GM12801 (cell line): ENCODE measurements around the gene OR8B2.

Source experiments
- CTCF ChIP-seq: IDR thresholded peaks from one replicate; pipeline ENCODE4 v1.5.1; 2011; ENCODE audit warnings: control low read depth; ENCODE audit not compliant: insufficient read length; ENCODE audit errors: extremely low read depth

Gene OR8B2

DNA sequence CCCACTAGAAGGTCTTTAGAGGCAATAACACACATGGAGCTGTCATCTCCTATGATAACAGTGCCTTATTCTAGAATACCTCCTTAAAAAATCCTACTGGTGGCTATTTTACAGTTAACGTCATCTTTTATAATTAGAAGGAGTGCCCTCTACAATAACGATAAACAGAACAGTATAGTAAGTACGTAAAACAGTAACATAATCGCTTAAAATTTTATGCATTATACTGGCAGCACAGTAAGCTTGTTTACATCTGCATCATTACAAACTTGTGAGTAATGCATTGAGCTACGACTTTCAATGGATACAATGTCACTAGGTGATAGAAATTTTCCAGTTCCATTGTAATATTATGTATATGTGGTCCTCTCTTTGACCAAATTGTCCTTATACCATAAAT is 40.0 kb downstream of the OR8B2 start:
- no peak for TF ChIP-seq CTCF

- TF ChIP-seq CTCF = no peak
These were observed 44.2 kb downstream of the OR8B2 start for GRCh38 chr11:124340142-124340447.

DNA sequence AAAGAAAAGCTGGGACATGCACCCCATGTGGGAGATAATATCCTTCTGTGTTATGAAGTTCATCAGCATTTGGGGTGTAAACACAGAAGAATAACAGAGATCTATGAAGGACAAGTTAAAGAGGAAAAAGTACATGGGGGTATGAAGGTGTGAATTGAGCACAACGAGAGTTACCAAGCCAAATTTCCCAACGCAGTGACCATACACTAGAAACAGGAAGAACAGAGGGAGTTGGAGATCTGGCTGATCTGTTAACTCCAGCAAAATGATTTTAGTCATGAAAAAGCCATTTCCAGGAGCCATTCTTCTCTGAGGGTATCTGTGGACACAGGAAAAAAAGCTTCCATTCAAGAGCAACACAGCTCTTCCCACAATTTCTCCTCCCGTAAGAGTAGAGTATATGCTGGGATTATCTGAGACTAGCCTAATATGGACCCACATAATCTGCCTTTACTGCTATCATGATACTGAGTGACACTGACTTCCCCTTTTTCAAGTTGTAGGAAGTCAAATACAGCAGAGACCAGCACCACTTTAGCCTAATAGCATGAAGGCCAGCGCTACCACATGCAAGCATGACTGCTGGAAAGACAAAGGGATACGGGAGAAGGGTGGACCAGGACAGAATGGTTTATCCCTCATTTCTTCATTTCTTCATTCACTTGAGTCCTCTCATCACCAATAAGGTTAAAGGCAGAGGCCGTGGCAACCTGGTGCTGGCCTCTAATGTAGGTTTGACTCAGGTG is 44.7 kb downstream of the OR8B2 start:
- TF ChIP-seq CTCF = no peak
